NCI-H2227 treated with DMSO at 0.1 percent for 48 hours (cell line): ENCODE results near the gene ARL14EP.

Experiments
- DNase-seq: peaks from one replicate; lab custom pipeline; 2025; lab: John Stamatoyannopoulos, UW

ARL14EP gene

GRCh38 chr11:30328681-30329080 is 5.8 kb downstream of the ARL14EP start:
- DNase-seq: no peak

GRCh38 chr11:30329150-30329940 is 6.4 kb downstream of the ARL14EP start:
- no peak for DNase-seq

- no peak for DNase-seq
These were observed 10.5 kb downstream of the ARL14EP start for GRCh38 chr11:30333405-30333804.

- no peak for DNase-seq
These were observed 19.8 kb downstream of the ARL14EP start for GRCh38 chr11:30342736-30343166.

GRCh38 chr11:30344085-30344484 is 21.2 kb downstream of the ARL14EP start:
- DNase-seq: no peak

- DNase-seq: no peak
These were observed 22.7 kb downstream of the ARL14EP start for GRCh38 chr11:30345644-30346043.

- DNase-seq: peak; percentile 75
These were observed 23.3 kb downstream of the ARL14EP start for GRCh38 chr11:30346068-30346688.

- no peak for DNase-seq
These were observed 25.1 kb downstream of the ARL14EP start for GRCh38 chr11:30348035-30348434.

GRCh38 chr11:30349885-30350284 is 27.0 kb downstream of the ARL14EP start:
- DNase-seq: no peak

- DNase-seq: no peak
These were observed 27.5 kb downstream of the ARL14EP start for GRCh38 chr11:30350384-30350783.

- DNase-seq: no peak
These were observed 28.2 kb downstream of the ARL14EP start for GRCh38 chr11:30351061-30351460.

- DNase-seq: no peak
These were observed 33.5 kb downstream of the ARL14EP start for GRCh38 chr11:30356391-30356790.

GRCh38 chr11:30357872-30358271 is 35.0 kb downstream of the ARL14EP start:
- no peak for DNase-seq

GRCh38 chr11:30358536-30358935 is 35.6 kb downstream of the ARL14EP start:
- DNase-seq: no peak

GRCh38 chr11:30360741-30361140 is 37.8 kb downstream of the ARL14EP start:
- no peak for DNase-seq

GRCh38 chr11:30364139-30364836 is 41.4 kb downstream of the ARL14EP start:
- no peak for DNase-seq

- no peak for DNase-seq
These were observed 42.1 kb downstream of the ARL14EP start for GRCh38 chr11:30364837-30365482.

- no peak for DNase-seq
These were observed 43.1 kb downstream of the ARL14EP start for GRCh38 chr11:30365793-30366517.

GRCh38 chr11:30368394-30368793 is 45.5 kb downstream of the ARL14EP start:
- DNase-seq: no peak

- DNase-seq: no peak
These were observed 47.3 kb downstream of the ARL14EP start for GRCh38 chr11:30370164-30370563.

- DNase-seq: no peak
These were observed 54.4 kb downstream of the ARL14EP start for GRCh38 chr11:30377347-30377746.

- no peak for DNase-seq
These were observed 57.9 kb downstream of the ARL14EP start for GRCh38 chr11:30380846-30381245.
